H1 (cell line): Measurements from ENCODE around the gene PCDHA5. TPM values are rescaled to one million over a fixed set of nuclear protein-coding genes. Genes with fewer than 3 reads are reported as not detected.

Experiments
- CHD7 ChIP-seq: fragments of 300-600 bp; sonication (generic); IDR thresholded peaks from 2 replicates; pipeline ENCODE4 v1.7.1; 2012; ENCODE audit warnings: low read length, moderate library complexity, mild to moderate bottlenecking, inconsistent platforms; ENCODE audit not compliant: insufficient replicate concordance
- POLR2A ChIP-seq, 2 experiments: IDR thresholded peaks; 1 replicate in 1 of 2; 2 replicates in 1 of 2; pipeline ENCODE4 v1.6.1; 2011; ENCODE audit warnings: low read depth in 2 of 2, low read length in 2 of 2, mild to moderate bottlenecking in 2 of 2; ENCODE audit errors: control extremely low read depth in 1 of 2
- RXRA ChIP-seq: IDR thresholded peaks from 2 replicates; pipeline ENCODE4 v1.6.1; 2011; ENCODE audit warnings: low read depth, mild to moderate bottlenecking, low read length, moderate library complexity; ENCODE audit not compliant: insufficient read depth
- polyA plus RNA-seq, 7 experiments: library from polyadenylated mRNA; depleted of rRNA in 3 of 7; stranded (reverse) in 5 of 7; unstranded in 2 of 7; fragments of >200 nt in 5 of 7; fragments of 200-250 nt in 2 of 7; gene quantifications; 1 replicate in 5 of 7; 2 replicates in 1 of 7; 4 replicates in 1 of 7; pipeline versions ENCODE4 v1.2.1 to v1.2.3, GENCODE V29; 2011 to 2013; ENCODE audit warnings: missing spikeins in 2 of 7, mixed read lengths in 2 of 7
- total RNA-seq: library from RNA; stranded (reverse); fragmentation: NEBNext Ultra II Directional; extraction: Animal tissue kit (Norgen Biotek cat#: 25700); gene quantifications from 2 replicates; pipeline ENCODE4 v1.2.1, GENCODE V29; 2021

Gene PCDHA5
- total and polyA plus RNA-seq, 2 of the 8 experiments (the other 6 are each of a cell fraction or from before 2014, with no cell fraction given), result 0.33 to 0.76 TPM

GRCh38 chr5:140795259-140795641, 26.2 kb upstream of the PCDHA5 start (continued):
- TF ChIP-seq CHD7 (no peak), RXRA (no peak), POLR2A (IDR thresholded peaks at IDR 0.05; ENCODE audit: control extremely low read depth in 1 of 2, low read depth in 2 of 2, low read length in 2 of 2) (no peak)
